KMS-11 (cell line): ENCODE data around the gene EXOSC9.

ENCODE experiments used
- H2AFZ ChIP-seq: fragments of 200-600 bp; sonication (generic); 2 replicates; pipeline ENCODE4 v1.6.1; 2016; ENCODE audit warnings: antibody characterized with exemption, mixed run types, low read depth
- H3K27ac ChIP-seq: fragments of 200-600 bp; sonication (generic); 2 replicates; pipeline ENCODE4 v1.6.1; 2016; ENCODE audit warnings: mild to moderate bottlenecking, mixed run types
- H3K27me3 ChIP-seq: fragments of 200-600 bp; sonication (generic); 2 replicates; pipeline ENCODE4 v1.6.1; 2017; ENCODE audit warnings: mild to moderate bottlenecking, low read depth, mixed run types, moderate library complexity; ENCODE audit not compliant: insufficient read depth
- H3K36me3 ChIP-seq: fragments of 200-600 bp; sonication (generic); 2 replicates; pipeline ENCODE4 v1.6.1; 2017; ENCODE audit warnings: mild to moderate bottlenecking, mixed run types; ENCODE audit not compliant: insufficient read depth
- H3K4me1 ChIP-seq: fragments of 200-600 bp; sonication (generic); 2 replicates; pipeline ENCODE4 v1.6.1; 2016; ENCODE audit warnings: mild to moderate bottlenecking, low read depth, mixed run types; ENCODE audit not compliant: poor library complexity, severe bottlenecking
- H3K4me2 ChIP-seq: fragments of 200-600 bp; sonication (generic); 2 replicates; pipeline ENCODE4 v1.7.0; 2016; ENCODE audit warnings: mild to moderate bottlenecking, mixed run types
- H3K4me3 ChIP-seq: fragments of 200-600 bp; sonication (generic); IDR thresholded peaks from 2 replicates; pipeline ENCODE4 v1.6.1; 2017; ENCODE audit warnings: low read depth, low read length, mixed read lengths; ENCODE audit not compliant: insufficient read depth
- H3K79me2 ChIP-seq: fragments of 200-600 bp; sonication (generic); 2 replicates; pipeline ENCODE4 v1.6.1; 2016; ENCODE audit warnings: low read depth, mixed run types; ENCODE audit not compliant: insufficient read depth
- H3K9ac ChIP-seq: fragments of 200-600 bp; sonication (generic); 2 replicates; pipeline ENCODE4 v1.6.1; 2016; ENCODE audit warnings: mild to moderate bottlenecking, mixed run types
- H4K20me1 ChIP-seq: fragments of 200-600 bp; sonication (generic); 2 replicates; pipeline ENCODE4 v1.6.1; 2016; ENCODE audit warnings: mild to moderate bottlenecking, mixed run types; ENCODE audit not compliant: insufficient read depth
- TF ChIP-seq, protein P1 (sequence below): fragments of 200-600 bp; sonication (generic); conservative IDR thresholded peaks from 2 replicates; pipeline ENCODE4 v1.6.1; 2017; ENCODE audit warnings: low read depth, mild to moderate bottlenecking, antibody characterized with exemption, low read length, moderate library complexity, mixed read lengths

EXOSC9 gene

DNA sequence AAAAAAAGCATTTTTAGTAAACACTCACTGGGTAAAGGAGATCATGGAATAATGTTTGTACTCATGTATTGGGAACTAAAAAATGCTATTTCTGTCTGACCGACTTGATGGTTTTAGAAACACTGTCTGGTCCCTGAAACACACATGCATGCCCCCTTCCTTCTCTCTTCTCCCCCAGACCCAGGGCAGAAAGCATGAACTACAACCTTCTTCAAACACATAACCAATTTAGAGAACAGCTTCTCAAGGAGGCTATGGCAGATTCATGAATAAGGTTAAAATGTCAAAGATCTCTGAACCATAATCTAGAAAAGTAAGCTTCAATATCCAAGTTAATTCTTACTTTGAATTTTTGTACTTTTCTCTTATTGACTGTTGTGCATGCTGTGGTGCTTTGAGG is 16.6 kb downstream of the EXOSC9 start:
- Histone ChIP-seq H3K4me2 (no peak overlapping the region), H3K27me3 (no peaks in the 10 kb centered on the region), H3K4me3 (no peak overlapping the region), H3K27ac (no peak overlapping the region), H4K20me1 (0 out of 2 replicates have a peak, but pooled peaks cover 8% of the 10 kb centered on the region), H3K36me3 (peaks cover 37% of the 10 kb centered on the region), H3K9ac (no peak overlapping the region), H3K79me2 (peaks cover 47% of the 10 kb centered on the region), H2AFZ (no peak overlapping the region), H3K4me1 (peaks cover 35% of the 10 kb centered on the region)
- TF ChIP-seq, protein P1, sequence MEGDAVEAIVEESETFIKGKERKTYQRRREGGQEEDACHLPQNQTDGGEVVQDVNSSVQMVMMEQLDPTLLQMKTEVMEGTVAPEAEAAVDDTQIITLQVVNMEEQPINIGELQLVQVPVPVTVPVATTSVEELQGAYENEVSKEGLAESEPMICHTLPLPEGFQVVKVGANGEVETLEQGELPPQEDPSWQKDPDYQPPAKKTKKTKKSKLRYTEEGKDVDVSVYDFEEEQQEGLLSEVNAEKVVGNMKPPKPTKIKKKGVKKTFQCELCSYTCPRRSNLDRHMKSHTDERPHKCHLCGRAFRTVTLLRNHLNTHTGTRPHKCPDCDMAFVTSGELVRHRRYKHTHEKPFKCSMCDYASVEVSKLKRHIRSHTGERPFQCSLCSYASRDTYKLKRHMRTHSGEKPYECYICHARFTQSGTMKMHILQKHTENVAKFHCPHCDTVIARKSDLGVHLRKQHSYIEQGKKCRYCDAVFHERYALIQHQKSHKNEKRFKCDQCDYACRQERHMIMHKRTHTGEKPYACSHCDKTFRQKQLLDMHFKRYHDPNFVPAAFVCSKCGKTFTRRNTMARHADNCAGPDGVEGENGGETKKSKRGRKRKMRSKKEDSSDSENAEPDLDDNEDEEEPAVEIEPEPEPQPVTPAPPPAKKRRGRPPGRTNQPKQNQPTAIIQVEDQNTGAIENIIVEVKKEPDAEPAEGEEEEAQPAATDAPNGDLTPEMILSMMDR, result no peak

DNA sequence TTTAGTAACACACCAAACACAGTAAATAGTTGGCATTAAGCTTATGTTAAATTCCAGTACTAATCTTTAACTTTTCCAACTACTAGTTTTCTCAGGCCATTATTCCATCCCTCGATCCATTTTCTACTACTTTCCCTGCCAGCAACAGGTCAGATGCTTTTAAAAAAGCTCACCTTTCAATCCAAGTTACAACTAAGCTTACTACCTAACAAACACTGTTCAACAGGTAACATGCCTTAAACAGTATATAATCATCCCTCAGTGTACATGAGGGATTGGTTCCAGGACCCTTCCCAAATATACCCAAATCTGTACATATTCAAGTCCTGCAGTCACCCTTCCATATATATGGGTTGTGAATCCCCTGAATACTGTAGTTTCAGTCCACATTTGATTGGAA is 17.1 kb downstream of the EXOSC9 start:
- TF ChIP-seq, protein P1, result no peak
- Histone ChIP-seq H3K27me3 (no peaks in the 10 kb centered on the region), H3K79me2 (peaks cover 53% of the 10 kb centered on the region), H3K36me3 (peaks cover 34% of the 10 kb centered on the region), H4K20me1 (0 out of 2 replicates have a peak, but pooled peaks cover 8% of the 10 kb centered on the region), H3K4me3 (no peak overlapping the region), H3K4me1 (peaks cover 35% of the 10 kb centered on the region), H2AFZ (no peak overlapping the region), H3K4me2 (no peak overlapping the region), H3K9ac (no peak overlapping the region), H3K27ac (no peak overlapping the region)

DNA sequence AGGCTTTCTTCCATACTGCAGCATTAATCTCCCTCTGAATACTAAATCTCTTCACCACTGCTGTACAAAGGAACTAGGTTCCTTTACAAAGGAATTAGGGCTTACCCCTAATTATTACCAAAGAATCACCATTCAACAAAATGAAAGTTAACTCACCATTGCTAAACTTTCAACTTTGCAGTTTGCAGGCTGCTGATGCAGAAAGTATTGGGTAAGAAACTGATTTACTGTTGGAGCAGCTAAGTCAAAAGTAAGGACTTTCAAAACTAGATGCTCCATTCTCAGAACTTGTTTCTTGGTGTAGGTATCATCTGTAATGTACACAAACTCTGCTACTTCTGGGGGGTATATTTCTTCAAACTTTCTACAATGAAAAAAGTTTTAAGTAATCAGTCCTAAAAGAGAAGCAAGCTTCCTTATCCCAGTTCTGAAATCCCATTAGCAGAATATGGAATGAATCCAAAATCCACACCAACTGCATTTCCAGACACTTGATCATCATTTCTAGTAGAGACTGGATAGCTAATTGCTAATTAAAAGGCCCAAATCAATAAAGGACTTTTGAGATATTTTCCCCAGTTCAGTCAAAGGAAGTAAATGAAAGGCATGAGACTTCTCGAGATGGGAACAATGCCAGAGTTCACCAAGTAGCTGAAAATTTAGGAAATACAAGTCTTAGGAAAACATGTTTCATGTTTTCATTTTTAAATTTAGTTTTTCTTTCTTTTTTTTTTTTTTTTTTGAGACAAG is 18.3 kb downstream of the EXOSC9 start:
- H3K4me2 ChIP-seq, result peak overlapping the region; percentile 4; the same call in 1 of the 2 replicates
- peaks cover 57% of the 10 kb centered on the region for H3K79me2 ChIP-seq
- TF ChIP-seq, protein P1, result no peak
- 0 out of 2 replicates have a peak, but pooled peaks cover 8% of the 10 kb centered on the region for H4K20me1 ChIP-seq
- H3K36me3 ChIP-seq, result peaks cover 34% of the 10 kb centered on the region
- H3K4me3 ChIP-seq, result no peak overlapping the region
- peaks cover 37% of the 10 kb centered on the region for H3K4me1 ChIP-seq
- H3K27me3 ChIP-seq, result no peaks in the 10 kb centered on the region
- no peak overlapping the region for H3K27ac ChIP-seq
- no peak overlapping the region for H3K9ac ChIP-seq
- H2AFZ ChIP-seq, result no peak overlapping the region

DNA sequence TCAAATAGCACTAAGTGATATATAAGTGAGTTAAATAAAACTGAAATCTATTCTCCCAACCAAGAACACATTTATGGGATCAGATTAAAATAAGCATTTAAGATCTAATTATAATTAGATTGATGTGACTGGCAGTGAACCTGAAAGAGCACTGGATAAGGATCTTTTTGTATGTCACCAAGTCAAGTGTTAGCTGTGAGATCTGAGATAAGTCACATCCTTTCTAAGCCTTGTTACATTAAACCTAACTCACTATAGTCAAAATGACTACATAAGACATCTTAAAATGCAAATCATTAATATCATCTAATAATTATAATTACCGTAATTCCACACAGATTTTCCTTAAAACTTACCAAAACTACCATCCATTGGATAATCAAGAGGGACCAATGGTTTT is 20.9 kb downstream of the EXOSC9 start:
- no peaks in the 10 kb centered on the region for H3K27me3 ChIP-seq
- peaks cover 41% of the 10 kb centered on the region for H3K4me1 ChIP-seq
- H3K36me3 ChIP-seq, result peaks cover 27% of the 10 kb centered on the region
- H3K4me2 ChIP-seq, result peak overlapping the region; percentile 92
- no peak overlapping the region for H3K4me3 ChIP-seq
- H3K27ac ChIP-seq, result no peak overlapping the region; the same call in 1 of the 2 replicates
- TF ChIP-seq, protein P1, result no peak
- H4K20me1 ChIP-seq, result 0 out of 2 replicates have a peak, but pooled peaks cover 8% of the 10 kb centered on the region
- H2AFZ ChIP-seq, result no peak overlapping the region
- H3K9ac ChIP-seq, result peak overlapping the region; percentile 74; the same call in 1 of the 2 replicates
- peaks cover 57% of the 10 kb centered on the region for H3K79me2 ChIP-seq
